ENCODE data around the gene WWC1.
"Not testable (repeated sequence)": the region's sequence is repeated elsewhere in the genome, so short reads cannot be mapped to it uniquely, and the experiment has no call there.

Gene WWC1

GRCh38 chr5:168273056-168273980 is 18.1 kb upstream of the WWC1 start:
- TF ChIP-seq CTCF (conservative IDR thresholded peaks at IDR 0.05): no peak
- no peak overlapping the region for H3K27ac ChIP-seq

GRCh38 chr5:168274406-168274805 is 17.0 kb upstream of the WWC1 start:
- H3K27ac ChIP-seq: no peak overlapping the region
- no peak for TF ChIP-seq CTCF (conservative IDR thresholded peaks at IDR 0.05)

- TF ChIP-seq CTCF (conservative IDR thresholded peaks at IDR 0.05): no peak
- H3K27ac ChIP-seq: no peak overlapping the region
Measured at GRCh38 chr5:168275940-168276339, 15.5 kb upstream of the WWC1 start.

GRCh38 chr5:168282120-168282519 is 9.3 kb upstream of the WWC1 start:
- TF ChIP-seq CTCF (conservative IDR thresholded peaks at IDR 0.05): no peak
- H3K27ac ChIP-seq: no peak overlapping the region

GRCh38 chr5:168284809-168285208 is 6.6 kb upstream of the WWC1 start:
- H3K27ac ChIP-seq: no peak overlapping the region
- TF ChIP-seq CTCF (conservative IDR thresholded peaks at IDR 0.05): no peak

GRCh38 chr5:168285696-168286095 is 5.7 kb upstream of the WWC1 start:
- H3K27ac ChIP-seq: no peak overlapping the region

GRCh38 chr5:168286386-168286785 is 5.1 kb upstream of the WWC1 start:
- TF ChIP-seq CTCF (conservative IDR thresholded peaks at IDR 0.05): no peak

More at GRCh38 chr5:168285696-168286095, 5.7 kb upstream of the WWC1 start:
- TF ChIP-seq CTCF (conservative IDR thresholded peaks at IDR 0.05): no peak

GRCh38 chr5:168286863-168287262 is 4.6 kb upstream of the WWC1 start:
- H3K27ac ChIP-seq: not testable (repeated sequence)

More at GRCh38 chr5:168286386-168286785, 5.1 kb upstream of the WWC1 start:
- H3K27ac ChIP-seq: no peak overlapping the region
